Measurements from ENCODE around the gene STX1B.
"Not testable (repeated sequence)": the region's sequence is repeated elsewhere in the genome, so short reads cannot be mapped to it uniquely, and the experiment has no call there.

Gene STX1B

GRCh38 chr16:31010585-31011325 lies at the start of gene STX1B:
Gene STX1B (minus strand): TSS chr16:31010638. CDS start chr16:31010396, 242 bp downstream.
- DNase-seq = peak; percentile 83

- DNase-seq = no peak
Observed at GRCh38 chr16:31055613-31056012, 45.2 kb upstream of the STX1B start.

- no peak for DNase-seq
Observed at GRCh38 chr16:31052114-31052513, 41.7 kb upstream of the STX1B start.

- no peak for DNase-seq
Observed at GRCh38 chr16:31050280-31051030, 40.0 kb upstream of the STX1B start.

- DNase-seq = no peak
Observed at GRCh38 chr16:31043898-31044481, 33.6 kb upstream of the STX1B start.

GRCh38 chr16:31043352-31043751 lies 32.9 kb upstream of the STX1B start:
- no peak for DNase-seq

- no peak for DNase-seq
Observed at GRCh38 chr16:31042866-31043265, 32.4 kb upstream of the STX1B start.

GRCh38 chr16:31038993-31039392 lies 28.6 kb upstream of the STX1B start:
- DNase-seq = no peak

GRCh38 chr16:31036691-31037090 lies 26.3 kb upstream of the STX1B start:
- DNase-seq = no peak

GRCh38 chr16:31033709-31034492 lies 23.5 kb upstream of the STX1B start:
- peak; percentile 92 for DNase-seq

GRCh38 chr16:31032736-31033708 lies 22.6 kb upstream of the STX1B start, which contains the start of gene STX4:
Gene STX4 (plus strand): TSS chr16:31033558. CDS start chr16:31033806, 248 bp downstream.
- peak; percentile 98 for DNase-seq

GRCh38 chr16:31031276-31031675 lies 20.8 kb upstream of the STX1B start:
- no peak for DNase-seq

GRCh38 chr16:31029272-31029671 lies 18.8 kb upstream of the STX1B start:
- DNase-seq = no peak

GRCh38 chr16:31025339-31025738 lies 14.9 kb upstream of the STX1B start:
- DNase-seq = no peak

GRCh38 chr16:31023627-31024226 lies 13.3 kb upstream of the STX1B start:
- no peak for DNase-seq

- no peak for DNase-seq
Observed at GRCh38 chr16:31023252-31023602, 12.8 kb upstream of the STX1B start.

- DNase-seq = no peak
Observed at GRCh38 chr16:31022544-31023251, 12.3 kb upstream of the STX1B start.

GRCh38 chr16:31020536-31020935 lies 10.1 kb upstream of the STX1B start:
- DNase-seq = no peak

- DNase-seq = not testable (repeated sequence)
Observed at GRCh38 chr16:31017756-31018155, 7.3 kb upstream of the STX1B start.

- no peak for DNase-seq
Observed at GRCh38 chr16:31016018-31016417, 5.6 kb upstream of the STX1B start.

- not testable (repeated sequence) for DNase-seq
Observed at GRCh38 chr16:31013292-31013691, 2.9 kb upstream of the STX1B start.

Measured in CD4-positive, alpha-beta T cell treated with Interleukin-17A for 4 hours (primary cell).